C4-2B (cell line): Measurements from ENCODE around the gene MRPL34.
A peak's percentile ranks its signal among the peaks of the same experiment; 100 is the strongest.

Experiments used
- H3K27ac ChIP-seq: fragments of 450-650 bp; 2 replicates; pipeline ENCODE4 v1.5.1; 2017
- CTCF ChIP-seq: fragments of 450-650 bp; conservative IDR thresholded peaks from 2 replicates; pipeline ENCODE4 v1.5.1; 2017; ENCODE audit warnings: mild to moderate bottlenecking
- ZFX ChIP-seq: fragments of 450-650 bp; IDR thresholded peaks from 2 replicates; pipeline ENCODE4 v1.6.1; 2017

MRPL34 gene

DNA sequence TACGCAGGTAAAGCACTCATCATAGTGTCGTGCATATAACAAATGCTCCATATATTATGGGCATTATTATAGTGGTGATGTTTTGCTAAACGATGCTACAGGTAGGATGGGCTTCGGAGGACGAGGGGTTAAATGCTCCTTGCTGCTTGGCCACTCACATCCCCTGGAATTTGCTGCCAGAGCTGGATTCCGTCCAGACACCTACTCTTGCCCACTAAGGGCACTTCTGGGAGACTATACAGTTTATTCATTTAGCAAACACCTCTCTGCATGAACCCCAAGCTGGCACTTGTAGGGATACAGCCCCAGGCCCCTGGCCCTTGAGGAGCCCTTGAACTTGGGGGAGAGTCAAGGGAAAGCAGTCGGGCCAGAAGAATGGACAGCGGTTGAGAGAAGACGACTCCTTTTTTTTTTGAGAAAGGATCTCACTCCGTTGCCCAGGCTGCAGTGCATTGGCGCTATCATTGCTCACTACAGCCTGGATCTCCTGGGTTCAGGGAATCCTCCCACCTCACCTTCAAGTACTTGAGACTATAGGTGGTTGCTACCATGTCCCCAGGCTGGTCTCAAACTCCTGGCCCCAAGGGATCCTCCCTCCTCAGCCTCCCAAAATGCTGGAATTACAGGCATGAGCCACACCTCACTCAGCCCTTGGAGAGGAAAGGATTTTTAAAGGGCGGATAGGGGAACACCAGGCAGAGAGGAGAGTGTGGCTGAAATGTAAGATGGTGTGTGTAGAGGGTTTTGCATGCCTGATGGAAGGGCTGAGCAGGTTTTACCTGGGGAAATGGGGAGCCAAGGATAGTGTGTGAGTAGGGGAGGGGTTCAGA, 1.1 kb upstream of the MRPL34 start:
- no peak for TF ChIP-seq ZFX
- no peak for TF ChIP-seq CTCF
- peak overlapping the region; percentile 92 for H3K27ac ChIP-seq

GRCh38 chr19:17305216-17305516, 506 bp upstream of the MRPL34 start:
- TF ChIP-seq ZFX (no peak), CTCF (no peak)
- peak overlapping the region; percentile 92 for H3K27ac ChIP-seq

- peak overlapping the region; percentile 92 for H3K27ac ChIP-seq
- TF ChIP-seq CTCF: no peak
- TF ChIP-seq ZFX: peak; percentile 57; the same call in 1 of the 2 replicates
Measured at GRCh38 chr19:17306285-17306714, 628 bp downstream of the MRPL34 start.

DNA sequence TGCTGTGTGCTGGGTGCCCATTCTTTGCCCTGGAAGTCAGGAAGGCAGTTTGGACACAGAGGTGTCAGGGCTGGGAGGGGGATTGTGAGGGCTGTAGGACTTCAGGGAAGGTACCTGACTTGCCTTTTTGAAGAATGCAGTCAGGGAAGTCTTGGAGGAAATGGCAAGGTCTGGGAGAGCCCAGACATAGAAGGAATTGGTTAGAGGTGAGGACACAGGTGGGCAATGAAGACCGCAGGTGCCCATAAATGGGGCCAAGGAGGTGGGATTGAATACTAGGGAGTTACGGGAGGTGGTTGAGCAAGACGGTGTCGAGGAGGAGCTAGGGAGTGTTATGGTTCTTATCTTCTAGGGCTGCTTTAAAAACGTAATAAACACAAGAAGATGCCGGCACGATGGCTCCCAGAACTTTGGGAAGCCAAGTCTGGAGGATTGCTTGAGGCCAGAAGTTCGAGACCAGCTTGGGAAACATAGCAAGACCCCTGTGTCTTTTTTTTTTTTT, 2.3 kb downstream of the MRPL34 start:
- H3K27ac ChIP-seq: no peak overlapping the region
- TF ChIP-seq ZFX (no peak), CTCF (no peak)

DNA sequence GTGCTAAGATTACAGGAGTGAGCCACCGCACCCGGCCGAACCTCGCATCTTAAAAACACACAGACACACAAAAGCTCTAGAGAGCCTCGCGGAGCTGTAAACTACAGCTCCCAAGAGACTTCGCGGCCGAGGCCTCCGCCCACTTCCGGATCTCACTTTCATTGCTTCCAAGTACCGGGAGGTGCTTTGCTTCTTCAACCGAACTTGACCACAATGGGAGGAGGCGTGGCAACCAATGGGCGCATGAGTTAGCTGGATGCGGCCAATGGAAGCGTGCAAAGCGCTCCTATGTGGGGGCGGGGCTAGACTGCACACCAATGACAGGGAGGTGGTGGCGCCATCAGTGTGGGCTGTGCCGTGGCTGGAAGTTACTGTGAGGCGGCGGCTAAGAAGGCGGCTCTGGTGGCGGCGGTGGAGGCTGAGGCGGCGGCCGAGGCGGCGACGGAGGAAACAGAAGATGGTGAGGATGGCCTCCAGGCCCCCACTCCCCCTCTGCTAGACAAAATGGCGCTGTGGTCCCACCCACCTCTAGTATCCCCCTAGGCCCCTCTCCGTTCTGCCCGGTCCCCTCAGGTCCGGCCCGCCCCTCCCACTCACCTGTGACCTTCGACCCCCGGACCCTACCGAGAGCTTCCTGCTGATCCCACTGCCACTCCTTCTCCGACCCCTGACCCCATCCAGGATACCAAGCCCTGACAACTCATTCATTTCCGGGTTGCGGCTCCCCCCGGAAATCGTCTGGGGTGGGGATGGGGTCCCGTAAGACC, 3.7 kb downstream of the MRPL34 start, which contains the start of gene DDA1:
DDA1 (plus strand) TSS at position 366 of the 767 bp plus-strand sequence; CDS start at position 458, 92 bp downstream.
- TF ChIP-seq ZFX (peak; percentile 52; the same call in 1 of the 2 replicates), CTCF (no peak)

DNA sequence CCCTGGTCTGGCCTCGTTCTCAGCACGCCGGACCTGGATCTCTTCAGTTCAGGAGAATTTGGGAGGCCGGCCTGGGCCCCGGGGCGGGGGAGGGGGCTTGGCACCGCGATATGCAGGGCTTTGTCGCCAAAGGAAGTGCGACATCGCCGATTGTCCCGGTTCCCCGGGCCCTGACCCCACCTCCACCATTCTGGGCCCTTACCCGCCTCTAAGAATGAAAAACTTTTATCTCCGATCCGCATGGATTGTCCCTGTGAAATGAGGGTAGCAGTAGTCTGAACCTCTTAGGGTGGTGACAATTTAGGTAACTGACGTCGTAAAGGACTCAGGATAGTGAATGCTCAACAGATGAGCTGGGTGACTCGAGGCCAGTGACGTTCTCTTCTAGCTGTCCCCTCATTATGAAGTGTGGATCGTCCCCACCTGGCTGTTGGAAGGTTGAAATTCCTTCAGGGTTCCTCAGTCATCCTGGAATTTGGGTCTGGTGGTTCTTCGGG, 4.3 kb downstream of the MRPL34 start:
- H3K27ac ChIP-seq: peak overlapping the region; percentile 91
- TF ChIP-seq ZFX (no peak), CTCF (no peak)

More for the DNA sequence above, 3.7 kb downstream of the MRPL34 start, which contains the start of gene DDA1:
- peak within 1 kb of the TSS; percentile 91 for H3K27ac ChIP-seq
